NCI-H460 (cell line): Measurements from ENCODE around the gene TNFAIP6. TPM values are rescaled to one million over a fixed set of nuclear protein-coding genes. Genes with fewer than 3 reads are reported as not detected.

Source experiments
- DNase-seq: peaks from one replicate; pipeline ENCODE4 v3.0.0-alpha.2; 2016; ENCODE audit warnings: low read depth; ENCODE audit errors: extremely low read depth
- total RNA-seq: library from RNA; depleted of rRNA; stranded (reverse); fragments of >200 nt; shearing (Covaris generic); gene quantifications from 2 replicates; pipeline ENCODE4 v1.2.3, GENCODE V29; 2014

Gene TNFAIP6
- total RNA-seq, 1 experiment from 2014 or later: 0.10 TPM

- DNase-seq: no peak
These were observed 976 bp downstream of the TNFAIP6 start for GRCh38 chr2:151358166-151358970.

DNA sequence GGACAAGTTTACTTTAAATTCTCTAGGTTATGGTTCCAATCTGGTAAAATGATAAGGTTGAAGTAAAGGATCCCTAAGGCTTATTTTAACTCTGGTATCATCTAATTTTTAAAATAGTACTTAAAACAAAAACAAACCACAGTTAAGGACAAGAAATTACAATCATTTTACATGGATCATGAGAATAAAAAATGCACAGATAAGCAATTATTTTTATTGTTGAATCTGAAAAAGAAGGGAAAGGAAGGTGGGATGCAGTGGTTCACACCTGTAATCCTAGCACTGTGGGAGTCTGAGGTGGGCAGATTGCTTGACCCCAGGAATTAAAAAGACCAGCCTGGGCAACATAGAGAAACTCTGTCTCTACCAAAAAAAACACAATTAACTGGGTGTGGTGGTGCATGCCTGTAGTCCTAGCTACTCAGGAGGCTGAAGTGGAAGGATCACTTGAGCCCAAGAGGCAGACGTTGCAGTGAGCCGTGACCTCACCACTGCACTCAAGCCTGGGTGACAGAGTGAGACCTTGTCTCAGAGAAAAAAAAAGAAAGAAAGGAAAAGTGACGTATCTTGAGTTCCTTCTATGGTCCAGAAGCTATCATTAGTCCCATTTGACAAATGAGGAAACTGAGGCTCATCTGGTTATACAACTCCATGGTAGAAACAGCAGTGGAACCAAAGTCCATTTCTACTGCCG, 2.5 kb downstream of the TNFAIP6 start:
- DNase-seq: no peak

DNA sequence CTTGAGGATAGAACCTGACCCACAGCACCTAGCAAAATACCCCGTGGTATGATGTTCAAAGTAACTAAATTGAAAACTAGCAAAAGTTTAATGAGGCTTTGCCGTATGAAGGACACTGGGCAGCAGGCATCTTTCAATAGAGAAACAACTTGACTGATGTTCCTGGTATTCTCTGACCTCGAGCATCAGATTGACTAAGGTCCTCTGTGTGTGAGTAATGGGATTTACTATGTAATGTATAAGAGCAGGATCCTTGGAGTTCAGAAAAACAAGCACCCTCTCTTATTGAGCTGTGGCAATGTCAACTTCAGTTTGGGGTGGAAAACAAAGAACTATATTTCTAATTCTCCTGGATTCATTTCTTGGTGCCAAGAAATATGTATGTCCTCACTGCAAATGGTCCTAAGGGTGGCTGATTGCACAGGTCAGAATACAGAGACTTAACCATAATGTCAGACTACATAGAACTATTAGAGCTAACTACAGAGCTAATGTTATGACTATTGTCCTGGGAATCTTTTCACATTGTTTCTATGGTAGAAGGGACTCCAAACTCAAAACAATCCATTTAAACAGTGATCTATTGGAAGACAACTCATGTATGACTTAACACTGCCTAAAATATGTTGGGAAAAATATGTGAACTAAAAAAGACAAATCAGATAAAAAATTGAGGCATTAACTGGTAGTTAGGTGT, 4.4 kb downstream of the TNFAIP6 start:
- no peak for DNase-seq

DNA sequence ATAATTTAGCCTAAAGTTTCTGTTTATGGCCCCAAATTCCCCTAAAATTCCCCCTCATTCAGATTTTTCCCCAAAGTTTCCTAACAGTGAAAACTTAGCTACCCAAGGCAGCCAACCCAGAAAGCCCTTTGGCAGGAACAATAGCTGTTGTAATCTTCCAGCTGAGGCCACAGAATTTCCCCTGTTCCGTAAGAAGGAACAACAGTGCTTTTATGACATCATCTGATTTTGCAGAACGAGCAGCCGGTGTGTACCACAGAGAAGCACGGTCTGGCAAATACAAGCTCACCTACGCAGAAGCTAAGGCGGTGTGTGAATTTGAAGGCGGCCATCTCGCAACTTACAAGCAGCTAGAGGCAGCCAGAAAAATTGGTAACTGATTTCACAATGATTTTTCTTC, 6.3 kb downstream of the TNFAIP6 start:
- no peak for DNase-seq

DNA sequence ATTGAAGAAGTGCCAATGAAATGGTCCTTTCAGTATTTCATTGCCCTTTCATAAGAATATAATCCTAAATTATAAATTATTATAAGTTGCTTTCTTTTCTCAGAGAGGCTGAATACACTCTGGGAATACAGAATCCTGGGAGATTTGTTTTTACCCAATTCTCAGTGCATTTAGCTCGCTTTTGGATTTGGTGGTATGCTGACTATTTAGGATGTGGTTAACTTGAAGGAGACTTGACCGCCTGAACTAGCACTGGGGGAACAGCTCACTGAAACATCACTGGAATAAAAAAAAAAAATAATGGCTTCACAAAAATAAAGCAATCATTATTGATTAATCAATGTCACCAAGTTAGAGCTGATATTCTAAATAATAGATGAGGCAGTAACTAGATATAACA, 10.2 kb downstream of the TNFAIP6 start:
- DNase-seq: no peak

DNA sequence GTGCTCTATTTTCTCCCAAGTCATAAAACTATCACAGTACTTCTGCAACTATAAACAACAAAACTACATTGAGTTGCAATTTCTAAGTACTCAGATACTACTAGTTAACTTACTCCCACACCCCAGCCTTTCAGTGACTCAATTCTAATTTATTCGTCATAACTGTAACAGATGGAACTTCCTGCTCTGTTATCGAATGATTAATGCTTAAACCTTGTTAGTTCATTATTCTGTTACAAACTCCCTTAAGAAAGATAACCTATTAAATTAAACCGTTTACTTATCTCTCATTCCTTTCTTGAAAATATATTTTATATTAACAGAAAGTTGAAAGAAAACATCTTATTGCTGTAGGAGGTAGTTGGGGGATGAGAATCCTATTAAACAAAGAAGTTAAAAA, 17.0 kb downstream of the TNFAIP6 start:
- no peak for DNase-seq

DNA sequence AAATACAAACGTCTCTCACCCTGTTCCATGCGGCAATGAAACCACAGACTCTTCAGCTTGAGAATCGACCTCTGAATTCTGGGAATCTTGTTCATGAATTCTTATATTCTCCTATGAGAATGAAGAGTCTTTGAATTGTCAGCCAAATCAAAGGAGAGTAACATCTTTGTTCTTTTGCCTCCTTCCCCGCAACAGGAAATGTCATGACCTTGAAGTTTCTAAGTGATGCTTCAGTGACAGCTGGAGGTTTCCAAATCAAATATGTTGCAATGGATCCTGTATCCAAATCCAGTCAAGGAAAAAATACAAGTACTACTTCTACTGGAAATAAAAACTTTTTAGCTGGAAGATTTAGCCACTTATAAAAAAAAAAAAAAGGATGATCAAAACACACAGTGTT, 21.8 kb downstream of the TNFAIP6 start:
- no peak for DNase-seq

DNA sequence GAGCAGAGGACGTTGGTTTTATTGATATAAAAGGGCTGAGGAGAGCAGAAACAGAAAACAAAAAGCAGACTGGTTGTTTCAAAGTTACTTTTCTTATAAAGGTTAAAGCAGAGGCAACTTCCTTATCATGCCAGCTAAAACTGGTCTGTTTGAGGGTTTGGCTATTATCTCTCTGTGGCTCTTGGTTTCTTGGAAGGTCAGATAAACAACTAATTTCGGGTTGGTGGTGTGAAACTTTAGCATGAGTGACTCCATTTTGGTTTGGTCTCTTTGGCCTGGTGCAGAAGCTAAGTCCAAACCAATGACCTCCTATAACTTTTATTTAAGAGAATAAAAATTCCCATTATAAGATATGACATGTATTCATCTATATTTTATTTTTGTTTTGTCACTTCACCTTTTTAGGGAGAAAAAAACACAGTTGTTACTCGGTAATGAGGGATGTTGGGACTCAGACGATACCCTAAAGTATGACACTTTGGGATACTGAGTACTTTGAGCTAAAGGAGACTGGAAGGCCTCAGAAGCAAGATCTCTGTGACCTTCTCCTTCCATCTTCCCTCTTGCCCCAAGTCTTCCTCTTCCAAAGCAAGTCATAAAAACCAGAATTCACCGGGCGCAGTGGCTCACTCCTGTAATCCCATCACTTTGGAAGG, 23.3 kb downstream of the TNFAIP6 start:
- DNase-seq: no peak

- DNase-seq: no peak
These were observed 23.9 kb downstream of the TNFAIP6 start for GRCh38 chr2:151381266-151381665.

- no peak for DNase-seq
These were observed 30.6 kb downstream of the TNFAIP6 start for GRCh38 chr2:151388011-151388410.

DNA sequence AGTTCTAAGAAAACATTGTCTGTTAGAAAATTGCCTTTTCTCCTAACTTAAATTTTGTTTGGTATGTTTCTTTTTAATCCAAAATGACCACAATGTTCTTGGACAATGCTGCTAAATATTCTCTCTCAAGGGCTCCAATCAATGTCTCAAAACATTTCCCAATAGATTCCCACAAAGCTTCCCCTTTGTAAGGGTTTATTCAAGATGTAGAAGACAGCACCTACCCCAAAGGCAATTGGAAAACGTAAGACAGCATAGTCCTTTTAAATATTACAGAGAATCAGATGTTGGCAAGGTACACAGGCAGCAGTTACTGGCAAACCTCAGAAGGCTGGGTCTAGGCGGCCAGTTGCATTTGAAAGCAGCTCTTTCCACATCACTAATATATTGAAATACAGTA, 34.0 kb downstream of the TNFAIP6 start:
- DNase-seq: no peak

DNA sequence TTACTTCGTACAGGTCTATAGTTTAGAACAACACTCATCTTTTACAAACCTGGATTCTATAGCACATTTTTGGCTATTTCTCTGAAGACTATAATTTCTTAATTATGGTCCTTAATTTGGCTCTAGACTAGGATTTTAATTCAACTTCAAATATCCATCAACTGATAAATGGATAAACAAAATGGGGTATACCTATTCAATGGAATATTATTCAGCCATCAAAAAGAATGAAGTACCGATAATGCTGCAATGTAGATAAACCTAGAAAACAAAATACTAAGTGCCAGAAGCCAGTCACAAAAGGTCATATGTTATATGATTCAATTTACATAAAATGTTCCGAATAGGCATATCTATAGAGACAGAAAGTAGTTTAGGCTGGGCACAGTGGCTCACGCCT, 37.1 kb downstream of the TNFAIP6 start:
- DNase-seq: no peak

DNA sequence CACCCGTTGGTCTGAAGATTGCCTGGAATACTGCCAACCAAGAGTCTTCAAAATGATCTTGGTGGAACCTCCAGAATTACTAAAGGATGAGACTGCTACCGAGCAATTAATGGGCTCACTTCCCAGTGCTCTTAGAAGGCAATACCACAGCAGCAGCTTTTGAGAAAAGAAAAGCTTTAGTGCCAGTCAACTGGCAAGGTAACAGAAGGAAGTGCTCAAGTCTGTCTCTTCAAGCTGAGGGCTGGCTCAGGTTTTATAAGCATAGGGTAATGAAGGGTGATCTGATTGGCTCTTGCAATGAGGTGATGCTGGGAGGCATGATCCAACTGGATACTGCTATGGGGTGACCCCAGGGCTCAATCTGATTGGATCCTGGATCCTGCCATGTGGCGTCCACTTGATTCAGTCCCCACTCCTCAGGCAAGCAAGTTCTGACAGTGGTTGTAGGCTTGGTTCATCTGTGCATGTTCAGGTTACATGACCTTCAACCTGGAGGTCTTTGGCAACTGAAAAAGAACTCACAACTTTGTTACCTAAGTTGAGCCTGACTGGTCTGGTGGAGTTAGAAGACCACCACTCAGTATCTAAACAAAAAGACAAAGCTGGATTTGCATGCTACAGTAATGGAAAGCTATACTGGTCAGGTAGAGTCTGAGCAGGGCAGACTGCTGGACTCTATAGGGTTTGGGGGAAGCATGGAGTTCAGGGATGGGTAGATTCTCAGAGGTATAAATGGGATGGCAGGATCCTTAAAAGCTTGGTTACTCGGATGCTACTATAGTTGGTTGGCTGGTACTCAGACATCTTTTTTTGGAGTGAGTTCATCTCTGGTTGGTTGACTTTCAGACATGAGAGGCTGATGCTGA, 38.4 kb downstream of the TNFAIP6 start:
- DNase-seq: no peak

- no peak for DNase-seq
These were observed 42.6 kb downstream of the TNFAIP6 start for GRCh38 chr2:151399981-151400380.

DNA sequence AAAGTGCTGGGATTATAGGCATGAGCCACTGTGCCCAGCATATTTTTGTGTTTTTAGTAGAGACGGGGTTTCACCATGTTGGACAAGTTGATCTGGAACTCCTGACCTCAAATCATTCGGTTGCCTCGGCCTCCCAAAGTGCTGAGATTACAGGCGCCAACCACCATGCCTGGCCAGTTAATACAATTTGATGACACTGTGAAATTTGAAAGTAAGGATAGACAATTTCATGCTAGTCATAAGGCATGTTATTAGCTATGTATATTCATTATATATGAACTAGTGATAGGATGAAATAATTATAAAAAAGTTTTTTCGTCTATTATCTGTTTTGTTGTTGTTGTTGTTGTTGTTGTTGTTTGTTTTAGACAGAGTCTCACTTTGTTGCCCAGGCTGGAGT, 43.8 kb downstream of the TNFAIP6 start:
- no peak for DNase-seq

- DNase-seq: no peak
These were observed 46.5 kb downstream of the TNFAIP6 start for GRCh38 chr2:151403914-151404313.

DNA sequence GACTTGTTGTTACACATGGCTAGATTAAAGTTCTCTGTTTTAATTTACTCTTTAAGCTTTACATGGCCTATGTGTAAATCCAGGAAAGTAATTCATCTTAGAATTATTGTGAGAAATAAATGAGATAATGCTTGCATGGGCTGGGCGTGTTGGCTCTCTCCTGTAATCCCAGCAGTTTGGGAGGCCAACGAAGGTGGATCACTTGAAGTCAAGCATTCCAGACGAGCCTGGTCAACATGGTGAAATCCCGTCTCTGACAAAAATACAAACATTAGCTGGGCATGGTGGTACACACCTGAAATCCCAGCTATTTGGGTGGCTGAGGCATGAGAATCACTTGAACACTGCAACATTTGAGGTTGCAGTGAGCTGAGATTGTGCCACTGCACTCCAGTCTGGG, 48.0 kb downstream of the TNFAIP6 start:
- DNase-seq: no peak

DNA sequence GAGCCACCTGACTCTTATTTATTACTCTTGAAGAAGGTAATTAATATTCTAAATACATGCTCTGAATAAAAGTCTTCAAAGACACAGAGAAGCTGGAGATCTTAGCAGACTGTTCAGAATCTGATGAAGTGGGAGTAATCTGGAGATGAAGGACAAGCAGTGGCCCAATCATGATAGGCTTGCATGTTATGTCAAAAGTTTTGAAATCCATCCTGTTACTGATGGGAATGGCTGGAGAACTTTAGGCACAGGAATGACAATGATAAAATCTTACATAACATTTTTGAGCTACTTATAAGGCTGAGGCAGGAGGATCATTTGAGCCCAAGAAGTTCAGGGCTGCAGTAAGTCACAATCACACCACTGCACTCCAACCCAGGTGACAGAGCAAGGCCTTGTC, 49.9 kb downstream of the TNFAIP6 start:
- DNase-seq: no peak

DNA sequence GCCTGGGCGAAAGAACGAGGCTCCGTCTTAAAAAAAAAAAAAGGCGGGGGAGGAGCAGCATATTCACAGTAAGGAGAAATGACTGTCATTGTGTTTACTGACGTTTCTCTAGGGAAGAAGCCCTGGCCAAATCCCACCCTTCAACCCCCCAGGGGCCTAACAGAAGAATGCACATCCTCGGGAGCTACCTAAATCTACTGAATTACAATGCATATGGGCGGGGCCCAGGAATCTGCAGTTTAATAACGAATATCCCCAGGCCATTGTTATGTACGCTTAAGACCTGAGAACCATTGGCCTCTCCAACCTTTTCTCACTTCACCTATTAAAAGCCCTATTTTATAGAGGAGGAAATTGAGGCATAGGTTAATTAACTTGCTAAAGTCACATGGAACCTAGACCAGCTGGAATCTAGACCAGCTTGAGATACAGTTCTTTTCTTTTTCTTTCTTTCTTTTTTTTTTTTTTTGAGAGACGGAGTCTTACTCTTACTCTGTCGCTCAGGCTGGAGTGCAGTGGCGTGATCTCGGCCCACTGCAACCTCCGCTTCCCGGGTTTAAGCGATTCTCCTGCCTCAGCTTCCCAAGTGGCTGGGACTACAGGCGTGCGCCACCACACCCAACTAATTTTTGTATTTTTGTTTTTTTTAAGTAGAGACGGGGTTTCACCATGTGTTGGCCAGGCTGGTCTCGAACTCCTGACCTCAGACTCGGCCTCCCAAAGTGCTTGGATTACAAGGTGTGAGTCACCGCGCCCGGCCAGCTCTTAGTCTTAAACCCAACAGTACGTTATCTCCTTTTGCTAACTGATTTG, 51.6 kb downstream of the TNFAIP6 start:
- DNase-seq: no peak
